ENCODE results near the gene SAP25. TPM values are rescaled to one million over a fixed set of nuclear protein-coding genes. Genes with fewer than 3 reads are reported as not detected.

The SAP25 gene
- total RNA-seq, 1 experiment from 2014 or later = not detected

GRCh38 chr7:100578246-100579183 lies 4.8 kb upstream of the SAP25 start:
- DNase-seq (ENCODE audit: low spot score) = no peak
- in situ Hi-C loops (cut with HindIII; ENCODE audit: low sequenced_read_pairs) = no loop called here

DNA sequence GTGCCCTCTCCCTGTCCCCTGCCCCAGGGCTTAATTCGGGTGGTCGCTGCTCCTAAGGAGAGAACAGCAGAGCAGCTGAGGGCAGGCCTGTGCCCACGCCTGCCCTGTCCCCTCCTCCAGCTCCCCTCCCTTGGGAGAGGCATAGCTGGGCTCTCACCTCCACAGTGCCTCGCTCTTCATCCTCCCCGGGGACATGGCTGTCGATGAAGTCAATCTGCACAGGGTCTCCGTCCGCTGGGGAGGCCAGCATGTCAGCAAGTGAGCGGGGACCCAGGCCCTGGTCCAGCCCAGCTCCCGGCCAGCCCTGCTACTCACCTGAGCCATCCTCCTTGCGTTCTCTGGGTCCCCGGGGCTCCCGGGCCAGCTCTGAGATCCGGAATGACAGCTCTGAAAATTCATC lies 3.8 kb upstream of the SAP25 start:
- in situ Hi-C loops (cut with HindIII; ENCODE audit: low sequenced_read_pairs) = no loop called here
- no peak for DNase-seq (ENCODE audit: low spot score)

DNA sequence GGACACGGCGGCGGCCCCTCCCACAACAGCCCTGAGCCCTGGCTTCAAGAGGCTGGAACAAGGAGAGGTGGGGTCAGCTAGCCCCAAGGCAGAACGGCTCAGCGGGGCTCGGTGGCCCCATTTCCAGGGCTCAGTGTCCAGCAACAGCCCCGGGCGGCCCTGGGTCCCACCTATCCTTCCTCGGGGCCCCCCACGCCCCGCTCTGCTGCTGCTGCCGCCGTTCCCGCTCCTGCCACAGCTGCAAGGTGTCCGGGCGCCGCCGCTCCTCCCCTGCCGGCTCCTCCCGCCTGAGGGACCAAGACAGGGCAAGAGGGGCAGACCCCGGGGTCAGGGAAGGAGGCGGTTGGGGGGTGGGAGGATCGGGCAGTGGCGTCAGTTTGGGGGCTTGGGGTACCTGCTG lies 3.4 kb upstream of the SAP25 start:
- in situ Hi-C loops (cut with HindIII; ENCODE audit: low sequenced_read_pairs) = no loop called here

DNA sequence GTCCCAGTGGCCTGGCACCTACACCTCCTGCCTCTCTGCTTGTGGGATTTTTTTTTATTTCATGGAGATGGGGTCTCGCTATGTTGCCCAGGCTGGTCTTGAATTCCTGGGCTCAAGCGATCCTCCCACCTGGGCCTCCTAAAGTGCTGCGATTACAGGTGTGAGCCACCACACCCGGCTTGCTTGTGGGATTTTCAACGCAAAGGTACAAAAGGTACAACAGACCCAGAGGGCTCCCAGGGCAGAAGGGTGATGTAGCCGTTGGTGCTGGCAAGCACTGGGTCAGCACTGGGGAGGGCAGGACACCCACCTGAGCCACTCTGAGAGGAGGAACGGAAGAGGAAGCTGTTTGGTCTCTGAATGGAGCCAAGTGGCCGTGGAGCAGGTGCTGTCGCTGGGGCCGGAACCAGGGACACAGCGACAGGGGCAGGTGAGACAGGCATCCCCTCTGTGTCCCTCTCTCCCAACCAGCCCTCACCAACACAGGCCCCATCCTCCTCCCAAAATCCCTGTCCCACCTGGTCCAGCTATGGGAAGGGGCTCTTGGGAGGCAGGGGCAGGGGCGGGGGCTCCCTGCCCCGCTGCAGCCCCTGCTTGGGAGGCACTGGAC lies 2.8 kb upstream of the SAP25 start:
- DNase-seq (ENCODE audit: low spot score) = no peak
- in situ Hi-C loops (cut with HindIII; ENCODE audit: low sequenced_read_pairs) = no loop called here

More for the DNA sequence above, 3.4 kb upstream of the SAP25 start:
- DNase-seq (ENCODE audit: low spot score) = no peak

DNA sequence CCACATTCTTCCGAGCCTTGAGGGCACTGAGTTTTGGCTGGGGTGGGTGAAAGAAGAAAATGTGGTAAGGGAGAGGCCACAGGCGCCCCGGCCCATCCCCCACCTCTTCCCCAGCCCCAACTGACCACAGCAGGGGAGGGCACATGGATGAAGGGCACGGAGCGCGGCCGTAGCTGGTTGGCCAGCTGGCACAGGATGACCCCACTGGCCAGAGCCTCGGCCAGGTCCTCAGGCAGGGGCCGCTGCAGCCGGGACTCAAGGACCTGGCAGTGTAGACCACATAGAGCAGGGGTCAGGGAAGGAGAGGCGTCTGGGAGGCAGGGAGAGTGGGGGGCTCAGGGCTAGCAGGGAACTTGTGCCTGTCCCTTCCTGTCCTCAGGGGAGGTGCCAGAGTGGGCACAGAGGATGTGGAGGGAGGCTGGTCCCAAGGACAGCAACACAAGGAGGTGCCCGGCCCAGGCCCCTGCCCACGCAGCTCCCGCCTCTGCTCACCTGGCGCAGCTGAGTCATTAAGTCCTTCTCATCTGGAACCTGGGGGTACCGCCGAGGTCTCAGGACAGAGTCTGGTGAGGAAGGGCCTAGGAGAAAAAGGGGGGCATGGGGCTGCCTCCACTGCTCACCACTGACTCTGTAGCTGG lies 2.2 kb upstream of the SAP25 start:
- no peak for DNase-seq (ENCODE audit: low spot score)
- in situ Hi-C loops (cut with HindIII; ENCODE audit: low sequenced_read_pairs) = no loop called here

GRCh38 chr7:100575206-100575631 lies 1.5 kb upstream of the SAP25 start:
- in situ Hi-C loops (cut with HindIII; ENCODE audit: low sequenced_read_pairs) = no loop called here
- no peak for DNase-seq (ENCODE audit: low spot score)

GRCh38 chr7:100574362-100575205 lies 884 bp upstream of the SAP25 start:
- in situ Hi-C loops (cut with HindIII; ENCODE audit: low sequenced_read_pairs) = no loop called here

DNA sequence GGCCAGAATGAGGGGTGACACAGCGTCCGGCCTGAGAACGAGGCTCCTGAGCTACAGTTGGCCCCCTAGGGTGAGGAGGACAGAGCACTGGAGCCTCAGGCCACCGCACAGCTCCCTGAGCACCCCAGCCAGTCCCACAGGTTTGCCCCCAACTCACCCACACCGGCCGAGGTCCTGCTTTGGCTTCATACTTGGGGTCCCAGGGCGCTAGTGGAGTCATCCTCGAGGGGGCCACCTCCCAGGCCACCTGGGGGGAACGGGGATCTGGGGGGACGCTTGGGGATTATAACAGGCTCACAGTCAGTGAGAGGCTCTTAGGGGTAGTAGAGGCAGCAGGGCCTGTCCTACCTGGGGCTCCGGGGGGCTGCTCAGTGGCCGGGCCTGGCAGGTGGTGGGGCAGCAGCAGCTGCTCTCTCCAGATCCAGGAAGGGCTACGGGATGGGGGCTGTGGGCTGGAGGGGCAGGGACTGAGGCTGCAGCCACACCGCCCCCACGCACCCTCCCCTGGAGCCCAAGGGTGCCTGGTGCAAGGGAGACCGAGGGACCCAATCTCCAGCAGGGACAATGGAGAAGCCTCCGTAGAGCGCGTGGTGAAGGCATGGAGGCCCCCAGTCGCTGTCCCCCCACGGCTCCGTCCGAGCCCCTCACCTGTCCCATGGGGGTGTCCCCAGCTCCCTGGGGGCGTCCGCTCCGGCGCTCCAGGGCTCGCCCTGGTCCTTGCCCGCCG lies 588 bp downstream of the SAP25 start:
- no peak for DNase-seq (ENCODE audit: low spot score)
- in situ Hi-C loops (cut with HindIII; ENCODE audit: low sequenced_read_pairs) = no loop called here

More at GRCh38 chr7:100574362-100575205, 884 bp upstream of the SAP25 start:
- DNase-seq (ENCODE audit: low spot score) = no peak

DNA sequence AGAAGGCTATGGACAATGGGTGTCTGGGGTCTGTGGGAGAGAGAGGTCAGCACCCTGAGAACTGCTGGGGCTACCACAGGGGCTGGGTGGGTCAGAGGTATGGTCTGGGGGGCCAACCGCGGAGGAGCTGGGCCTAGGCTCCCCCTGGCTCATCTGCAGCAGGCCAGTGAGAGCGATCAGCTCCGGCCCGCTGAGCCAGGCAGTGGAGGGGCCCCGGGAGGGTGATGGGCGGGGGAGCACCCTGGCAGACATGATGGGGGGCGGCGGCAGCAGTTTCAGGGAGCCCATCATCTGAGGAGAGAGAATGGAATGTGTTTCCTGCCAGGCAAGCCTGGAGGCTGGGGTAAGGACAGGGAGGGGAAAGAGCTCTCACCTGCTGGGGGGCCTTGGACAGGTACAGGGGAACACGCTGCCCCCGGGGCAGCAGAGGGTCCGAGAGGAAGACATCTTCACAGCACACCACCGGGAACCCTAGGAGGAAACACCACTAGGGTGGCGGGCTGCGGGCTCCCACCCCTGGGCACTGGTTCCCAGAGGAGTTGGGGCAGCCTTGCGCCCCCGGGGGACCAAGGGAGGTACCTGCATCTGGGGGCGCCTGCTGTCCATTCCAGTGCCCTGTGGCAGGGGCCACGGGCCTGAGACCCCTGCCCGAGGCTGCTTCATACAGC lies 1.3 kb downstream of the SAP25 start:
- in situ Hi-C loops (cut with HindIII; ENCODE audit: low sequenced_read_pairs) = no loop called here
- DNase-seq (ENCODE audit: low spot score) = no peak

DNA sequence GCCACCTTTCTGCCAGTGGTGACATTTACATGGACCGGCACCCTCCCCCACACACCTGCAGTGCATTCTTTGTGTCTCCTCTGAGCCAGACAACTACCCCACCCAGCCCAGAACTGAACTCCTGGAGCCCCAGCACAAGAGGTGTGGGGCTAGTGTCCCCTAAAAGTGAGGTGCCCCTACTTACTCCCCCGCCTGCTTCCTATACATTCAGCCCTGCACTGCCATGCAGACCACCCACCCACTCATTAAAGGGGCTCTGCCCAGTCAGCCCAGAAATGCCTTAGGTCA lies 1.9 kb downstream of the SAP25 start:
- in situ Hi-C loops (cut with HindIII; ENCODE audit: low sequenced_read_pairs) = no loop called here
- DNase-seq (ENCODE audit: low spot score) = no peak

- DNase-seq (ENCODE audit: low spot score) = peak; percentile 50
- in situ Hi-C loops (cut with HindIII; ENCODE audit: low sequenced_read_pairs) = no loop called here
These were observed 2.5 kb downstream of the SAP25 start for GRCh38 chr7:100570954-100571828.

DNA sequence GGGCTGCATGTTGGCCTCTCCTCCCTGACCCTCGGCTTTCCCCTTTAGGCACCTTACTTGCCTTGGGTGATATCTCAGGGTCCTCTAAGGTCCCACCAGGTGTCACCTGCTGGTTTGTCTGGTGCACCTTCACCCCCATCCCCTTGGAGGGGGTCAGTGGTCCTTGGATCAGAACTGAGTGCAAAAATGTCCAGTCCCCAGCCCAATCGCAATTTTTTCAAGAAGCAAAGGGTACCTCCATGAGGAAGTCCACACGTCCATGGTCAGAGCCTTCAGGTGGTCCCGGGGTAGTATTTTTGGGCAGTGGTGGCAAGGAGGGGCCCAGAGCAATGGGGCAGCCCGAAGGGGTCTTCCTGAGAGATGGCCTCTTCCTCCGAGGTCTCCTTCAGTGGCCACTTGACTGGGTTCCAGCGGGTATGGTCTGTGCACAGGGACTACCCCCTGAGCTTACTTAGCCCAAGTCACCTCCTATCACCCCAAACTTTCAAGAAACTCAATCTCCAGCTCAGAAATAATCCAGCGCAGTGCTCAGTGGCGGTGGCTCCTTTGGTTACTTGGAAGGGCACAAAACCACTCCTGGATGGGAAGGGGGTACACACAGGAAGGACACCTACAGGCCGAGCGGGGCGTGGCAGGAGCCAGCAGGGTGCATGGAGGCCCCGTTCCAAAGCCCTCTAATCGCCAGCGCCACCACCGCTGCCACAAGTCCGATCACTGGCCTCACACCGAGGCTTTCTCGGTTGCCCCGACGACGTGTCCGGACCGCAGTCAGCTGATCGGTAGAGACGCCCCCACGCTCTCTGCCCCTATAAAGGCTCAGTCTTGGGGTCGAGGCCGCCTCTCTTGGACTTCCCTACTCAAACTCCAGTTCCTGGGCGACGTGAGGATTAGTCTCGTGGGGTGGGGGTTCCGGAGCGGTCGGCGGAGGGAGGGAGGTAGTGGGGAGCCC lies 4.5 kb downstream of the SAP25 start:
- DNase-seq (ENCODE audit: low spot score) = peak; percentile 67
- in situ Hi-C loops (cut with HindIII; ENCODE audit: low sequenced_read_pairs) = no loop called here

DNA sequence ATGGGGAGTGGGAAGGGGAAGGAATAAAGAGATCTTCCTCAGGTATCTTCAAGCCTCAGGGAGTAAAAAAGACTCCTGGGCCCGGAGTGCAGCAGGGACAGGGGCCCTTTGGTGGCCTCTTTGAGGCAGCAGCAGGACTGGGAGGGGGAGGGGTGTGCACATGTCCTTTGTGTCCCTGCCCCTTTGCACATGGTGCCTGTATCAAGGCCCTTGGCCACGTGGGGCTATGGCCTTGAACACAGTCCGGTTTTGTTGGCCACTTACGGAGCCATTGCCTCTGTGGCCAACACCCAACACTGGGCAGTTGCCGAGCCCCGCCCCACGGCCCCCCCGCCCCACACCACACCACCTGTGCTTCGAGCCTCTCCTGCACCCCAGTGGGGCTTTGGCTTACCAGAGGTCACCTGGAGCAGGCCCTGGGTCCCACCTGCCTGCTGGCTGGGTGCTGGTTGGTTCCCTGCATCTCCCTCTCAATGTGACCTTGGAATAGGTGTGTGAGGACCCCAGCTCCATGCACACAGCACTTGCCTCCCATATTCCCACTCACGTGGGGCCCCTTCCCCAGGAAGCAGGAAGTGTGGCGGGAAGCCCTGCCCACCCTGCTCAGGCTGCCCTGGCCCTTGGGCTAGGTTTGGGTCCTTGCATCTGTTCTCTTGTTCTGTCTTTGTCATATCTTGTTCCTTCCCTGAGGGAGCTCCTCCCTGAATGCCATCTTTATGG lies 5.4 kb downstream of the SAP25 start:
- in situ Hi-C loops (cut with HindIII; ENCODE audit: low sequenced_read_pairs) = no loop called here
- DNase-seq (ENCODE audit: low spot score) = peak; percentile 22

DNA sequence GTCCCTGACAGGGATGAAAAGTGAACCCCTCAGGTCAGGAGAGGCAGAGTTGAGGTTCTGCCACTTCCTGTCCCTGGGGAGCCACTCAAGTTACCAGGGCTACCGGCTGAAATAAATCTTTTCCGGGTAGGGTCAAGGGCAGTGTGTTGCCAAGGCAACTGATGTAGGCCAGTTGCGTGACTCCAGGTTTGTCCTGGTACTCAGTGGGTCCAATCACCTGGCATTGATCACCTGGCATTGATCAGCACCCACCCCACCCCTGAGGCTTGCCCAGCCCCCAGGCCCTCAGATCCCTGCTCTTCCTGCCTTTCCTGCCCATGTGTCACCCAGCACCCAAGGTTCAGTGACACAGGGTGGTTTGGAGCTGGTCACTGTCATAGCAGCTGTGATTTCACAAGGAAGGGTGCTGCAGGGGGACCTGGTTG lies 5.9 kb downstream of the SAP25 start:
- in situ Hi-C loops (cut with HindIII; ENCODE audit: low sequenced_read_pairs) = no loop called here
- no peak for DNase-seq (ENCODE audit: low spot score)

DNA sequence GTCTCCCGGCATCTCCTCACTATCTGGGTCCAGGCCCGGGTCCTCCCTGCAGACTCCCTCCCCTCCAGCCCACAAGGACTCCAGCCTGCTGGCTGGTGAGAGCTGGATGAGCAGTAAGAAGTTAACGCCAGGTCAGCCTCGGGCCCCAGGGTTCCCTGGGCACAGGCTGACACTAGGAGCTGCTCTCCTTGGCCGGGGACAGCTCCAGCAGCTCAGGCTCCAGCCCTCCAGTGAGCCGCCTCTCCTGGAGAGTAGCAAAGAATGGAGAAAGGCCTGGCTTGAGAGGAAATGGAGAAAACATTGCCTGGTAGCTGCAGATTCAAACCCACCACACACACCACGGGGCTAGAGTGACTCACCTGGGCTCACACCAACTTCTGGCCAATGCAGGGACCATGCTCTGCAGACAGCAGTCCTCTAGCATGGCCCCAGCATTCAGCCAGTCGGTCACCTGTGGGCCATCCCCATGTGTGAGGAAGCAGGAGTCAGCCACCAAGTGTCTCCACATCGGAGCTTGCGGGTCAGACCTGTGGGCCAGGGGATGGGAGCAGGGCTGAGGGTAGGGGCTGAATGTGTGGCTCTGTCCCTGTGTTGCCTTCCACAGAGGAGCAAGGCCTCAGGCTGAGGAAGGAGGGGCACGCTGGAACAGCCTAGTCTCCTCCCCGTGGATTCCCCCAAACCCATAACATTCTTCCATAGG lies 6.5 kb downstream of the SAP25 start:
- in situ Hi-C loops (cut with HindIII; ENCODE audit: low sequenced_read_pairs) = no loop called here

More for the DNA sequence above, 6.5 kb downstream of the SAP25 start:
- DNase-seq (ENCODE audit: low spot score) = no peak

All from G401 (cell line).